ES-I3 (cell line): ENCODE results near the gene SPATA2.

ENCODE experiments used
- H3K36me3 ChIP-seq: 2 replicates; pipeline ENCODE4 v1.6.1; 2013; ENCODE audit warnings: mild to moderate bottlenecking, low read length, control low read depth, moderate library complexity; ENCODE audit not compliant: insufficient read depth
- H3K4me1 ChIP-seq: 2 replicates; pipeline ENCODE4 v1.6.1; 2013; ENCODE audit warnings: mild to moderate bottlenecking, control low read depth, low read length; ENCODE audit not compliant: insufficient read depth
- H3K9ac ChIP-seq: 2 replicates; pipeline ENCODE4 v1.6.1; 2013; ENCODE audit warnings: low read depth, mild to moderate bottlenecking, low read length, moderate library complexity
- H3K9me3 ChIP-seq: 2 replicates; pipeline ENCODE4 v1.6.1; 2013; ENCODE audit warnings: mild to moderate bottlenecking, low read length, moderate library complexity; ENCODE audit not compliant: control insufficient read depth, insufficient read depth

The SPATA2 gene

DNA sequence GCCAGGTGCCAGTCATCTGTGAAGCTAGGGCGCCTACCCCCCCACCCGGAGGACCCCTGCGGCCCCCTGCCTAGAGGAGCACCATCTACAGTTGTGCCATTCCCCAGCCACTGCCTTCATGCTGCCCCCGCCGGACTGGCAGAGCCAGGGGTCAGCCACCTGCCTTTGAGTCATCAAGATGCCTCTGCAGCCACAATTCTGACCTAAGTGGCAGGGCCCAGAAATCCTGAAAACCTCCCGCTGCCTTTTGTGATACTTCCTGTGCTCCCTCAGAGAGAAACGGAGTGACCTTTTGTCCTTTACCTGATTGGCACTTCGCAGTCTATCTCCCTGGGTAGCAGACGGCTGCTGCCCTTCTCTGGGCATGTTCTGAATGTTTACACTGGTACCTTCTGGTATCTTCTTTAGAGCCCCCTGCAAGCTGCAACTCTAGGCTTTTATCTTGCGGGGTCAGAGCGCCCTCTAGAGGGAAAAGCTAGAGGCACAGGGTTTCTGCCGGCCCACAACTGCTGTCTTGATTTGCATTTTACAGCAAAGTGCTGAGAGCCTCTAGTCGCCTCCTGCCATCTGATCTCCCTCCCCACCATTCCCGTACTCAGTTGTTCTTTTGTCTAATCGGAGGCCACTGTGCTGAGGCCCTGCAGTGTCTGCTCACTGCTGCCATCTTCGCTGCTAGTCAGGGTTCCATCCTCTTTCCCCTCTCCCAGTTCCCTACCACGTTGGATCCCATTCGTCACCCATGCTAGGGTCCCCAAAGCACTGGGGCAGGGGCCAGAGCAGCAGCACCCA is 26.9 kb downstream of the SPATA2 start:
- Histone ChIP-seq H3K9ac (no peak overlapping the region), H3K9me3 (no peaks in the 10 kb centered on the region), H3K36me3 (no peaks in the 10 kb centered on the region; the same call in 1 of the 2 replicates), H3K4me1 (peaks cover 9% of the 10 kb centered on the region; the same call in 1 of the 2 replicates)

DNA sequence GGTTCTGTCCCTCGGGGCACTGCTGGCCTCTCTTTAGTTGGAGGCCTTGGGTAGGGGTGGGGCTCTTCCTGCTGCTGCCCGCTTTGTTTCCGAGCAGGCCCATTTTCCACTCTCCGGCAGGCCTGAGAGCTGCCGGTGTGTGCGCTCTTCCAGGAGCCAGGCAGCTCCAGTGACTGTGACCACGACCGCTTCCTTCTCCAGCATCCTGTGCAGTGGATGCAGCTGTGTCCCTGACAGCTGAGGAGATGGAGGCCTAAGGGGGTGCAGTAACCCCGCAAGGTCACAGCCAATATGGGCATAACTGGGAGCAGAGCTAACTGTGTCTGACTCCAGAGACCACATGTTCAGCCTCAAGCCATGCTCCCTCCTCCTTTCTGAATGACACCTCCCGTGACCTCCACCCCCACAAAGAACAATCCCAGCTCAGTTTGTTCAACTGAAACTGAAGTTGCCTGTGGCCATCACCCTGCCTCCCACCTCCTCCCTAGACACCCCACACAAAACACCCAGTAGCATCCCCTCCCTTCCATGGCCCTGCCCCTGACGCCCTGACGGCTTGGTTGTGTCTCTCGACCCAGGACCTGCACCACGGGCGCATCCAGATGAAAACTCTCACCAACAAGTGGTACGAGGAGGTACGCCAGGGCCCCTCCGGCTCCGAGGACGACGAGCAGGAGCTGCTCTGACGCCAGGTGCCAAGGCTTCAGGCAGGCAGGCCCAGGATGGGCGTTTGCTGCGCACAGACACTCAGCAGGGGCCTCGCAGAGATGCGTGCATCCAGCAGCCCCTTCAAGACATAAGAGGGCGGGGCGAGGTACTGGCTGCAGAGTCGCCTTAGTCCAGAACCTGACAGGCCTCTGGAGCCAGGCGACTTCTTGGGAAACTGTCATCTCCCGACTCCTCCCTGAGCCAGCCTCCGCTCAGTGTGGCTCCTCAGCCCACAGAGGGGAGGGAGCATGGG is 27.8 kb downstream of the SPATA2 start:
- H3K9ac ChIP-seq: no peak overlapping the region
- peaks cover 9% of the 10 kb centered on the region; the same call in 1 of the 2 replicates for H3K4me1 ChIP-seq
- no peaks in the 10 kb centered on the region; the same call in 1 of the 2 replicates for H3K36me3 ChIP-seq

DNA sequence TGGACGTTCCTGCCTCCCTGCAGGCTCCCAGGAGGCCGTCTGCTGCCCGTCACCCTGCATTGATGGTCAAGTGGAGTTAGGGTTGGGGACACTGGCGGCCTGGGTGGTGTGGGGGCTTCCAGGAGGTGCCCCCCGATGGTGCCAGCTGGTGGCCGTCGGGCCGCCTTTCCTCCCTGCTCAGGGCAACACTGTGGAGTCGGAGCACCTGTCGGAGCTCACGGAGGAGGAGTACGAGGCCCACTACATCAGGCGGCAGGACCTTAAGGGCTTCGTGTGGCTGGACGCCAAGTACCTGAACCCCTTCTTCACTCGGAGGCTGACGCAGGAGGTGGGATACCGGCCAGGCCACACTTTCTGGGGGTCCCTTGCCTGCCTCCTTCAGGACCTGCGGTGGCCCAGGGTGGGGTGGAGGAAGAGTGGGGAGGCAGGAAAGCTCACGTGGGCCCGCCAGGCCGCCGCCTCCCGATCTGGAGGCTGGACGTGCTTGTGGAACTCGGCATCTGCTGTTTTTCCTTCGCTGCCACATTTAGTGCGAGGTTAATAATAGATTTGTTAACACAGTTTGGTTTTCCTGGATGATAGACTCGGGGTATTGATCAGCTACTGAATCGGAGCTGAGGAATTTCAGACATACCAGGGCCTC is 28.6 kb downstream of the SPATA2 start:
- peaks cover 9% of the 10 kb centered on the region; the same call in 1 of the 2 replicates for H3K4me1 ChIP-seq
- no peaks in the 10 kb centered on the region for H3K9me3 ChIP-seq
- no peak overlapping the region for H3K9ac ChIP-seq
- H3K36me3 ChIP-seq: no peaks in the 10 kb centered on the region; the same call in 1 of the 2 replicates

More for the DNA sequence above, 27.8 kb downstream of the SPATA2 start:
- no peaks in the 10 kb centered on the region for H3K9me3 ChIP-seq

DNA sequence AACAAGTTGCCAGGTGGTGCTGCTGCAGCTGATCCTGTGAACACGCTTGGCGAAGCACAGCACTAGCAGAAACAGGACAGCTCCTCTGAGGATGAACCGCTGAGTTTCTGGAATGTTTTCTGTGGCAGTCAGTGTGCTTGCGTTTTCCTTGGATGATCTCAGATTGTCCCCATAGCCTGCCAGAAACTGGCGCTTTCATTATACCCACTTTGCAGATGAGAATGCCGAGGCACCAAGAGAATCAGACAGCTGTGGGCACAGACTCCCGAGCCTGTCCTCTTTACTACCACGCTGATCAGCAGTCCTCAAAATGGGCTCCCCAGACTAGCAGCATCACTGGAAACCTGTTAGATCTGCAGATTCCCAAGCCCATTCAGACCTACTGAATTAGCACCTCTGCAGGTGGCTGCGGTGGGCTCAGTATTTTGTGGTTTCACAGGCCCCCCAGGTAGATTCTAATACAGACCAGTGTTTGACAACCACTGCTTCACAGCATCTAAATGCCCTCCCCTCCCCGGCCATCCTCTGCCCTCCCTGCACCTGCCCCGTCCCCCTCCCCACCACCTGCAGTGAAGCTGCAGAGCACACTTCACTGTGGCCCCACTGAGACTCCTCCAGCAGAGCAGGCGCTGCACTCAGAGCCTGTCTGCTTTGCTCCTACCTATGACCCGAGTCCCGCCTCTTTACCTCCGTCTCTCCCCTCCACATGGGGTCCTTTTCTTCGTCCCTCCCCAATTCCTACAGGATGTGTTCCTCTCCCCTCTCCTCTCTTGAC is 29.6 kb downstream of the SPATA2 start:
- H3K9me3 ChIP-seq: no peaks in the 10 kb centered on the region
- peaks cover 3% of the 10 kb centered on the region for H3K36me3 ChIP-seq
- H3K9ac ChIP-seq: no peak overlapping the region
- peaks cover 2% of the 10 kb centered on the region; the same call in 1 of the 2 replicates for H3K4me1 ChIP-seq

DNA sequence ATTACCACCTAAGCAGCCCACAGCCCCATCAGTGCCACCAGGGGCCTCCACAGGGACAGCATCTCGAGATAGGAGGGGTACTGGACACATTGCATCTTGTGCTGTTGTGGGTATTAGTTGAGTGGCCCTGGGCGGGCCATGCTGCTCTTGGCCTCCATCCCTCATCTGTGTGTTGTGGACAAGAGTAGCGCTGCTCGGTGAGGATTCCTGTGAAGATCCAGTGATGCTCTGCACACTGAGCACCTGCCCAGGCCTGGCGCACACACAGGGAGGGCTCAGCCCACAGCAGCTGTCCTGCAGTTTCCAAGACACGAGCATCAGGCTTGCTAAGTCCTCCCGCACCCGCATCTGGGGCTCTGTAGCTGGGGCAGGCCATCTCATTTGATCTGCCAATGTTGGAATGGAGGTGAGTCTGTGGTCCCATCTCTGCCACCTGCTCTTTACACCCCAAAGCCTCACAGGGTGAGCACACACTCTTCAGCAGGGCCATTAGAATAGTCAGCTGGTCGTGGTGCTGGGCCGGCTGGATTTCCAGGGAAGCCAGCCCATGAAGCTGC is 32.0 kb downstream of the SPATA2 start:
- Histone ChIP-seq H3K4me1 (no peaks in the 10 kb centered on the region; the same call in 1 of the 2 replicates), H3K9me3 (no peaks in the 10 kb centered on the region), H3K9ac (no peak overlapping the region)

DNA sequence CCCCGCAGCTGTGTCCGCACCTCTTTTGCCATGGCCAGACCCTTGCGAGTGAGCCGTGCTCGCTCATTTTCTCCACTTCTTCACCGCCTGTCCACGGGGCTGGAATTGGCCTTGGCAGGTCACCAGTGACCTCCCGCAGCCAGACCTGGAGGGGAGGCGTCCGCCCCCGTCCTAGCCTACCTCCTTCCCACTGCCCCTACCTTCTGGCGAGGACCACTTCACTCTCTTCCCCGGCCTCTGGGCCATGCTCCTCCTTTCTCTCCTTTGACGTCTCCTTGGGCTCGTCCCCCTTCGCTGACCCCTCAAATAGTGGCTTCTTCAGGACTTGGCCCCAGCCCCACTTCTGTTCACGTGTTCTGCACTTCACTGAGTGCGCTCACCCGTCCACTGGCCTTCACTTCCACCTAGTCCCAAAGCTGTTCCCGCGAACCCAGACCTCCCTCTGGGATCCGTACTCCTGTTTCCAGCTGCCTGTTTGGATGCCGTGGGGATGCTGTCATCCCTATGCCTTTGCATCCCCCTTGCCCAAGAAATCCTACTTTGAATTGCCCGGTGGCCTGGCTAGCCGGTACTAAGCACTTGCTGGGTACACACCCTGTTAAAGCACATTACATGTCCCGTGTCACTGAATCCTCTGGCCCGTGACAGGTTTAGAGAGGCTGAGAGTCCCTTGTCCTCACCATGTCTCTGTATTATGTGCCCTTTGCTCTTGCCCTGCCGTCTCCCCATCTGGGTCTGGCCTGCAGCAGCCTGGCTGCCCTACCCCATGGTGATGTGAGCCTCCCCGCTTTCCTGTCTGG is 33.0 kb downstream of the SPATA2 start:
- Histone ChIP-seq H3K4me1 (no peaks in the 10 kb centered on the region), H3K9me3 (no peaks in the 10 kb centered on the region), H3K36me3 (peaks cover 7% of the 10 kb centered on the region), H3K9ac (no peak overlapping the region)

More for the DNA sequence above, 32.0 kb downstream of the SPATA2 start:
- H3K36me3 ChIP-seq: peaks cover 7% of the 10 kb centered on the region

DNA sequence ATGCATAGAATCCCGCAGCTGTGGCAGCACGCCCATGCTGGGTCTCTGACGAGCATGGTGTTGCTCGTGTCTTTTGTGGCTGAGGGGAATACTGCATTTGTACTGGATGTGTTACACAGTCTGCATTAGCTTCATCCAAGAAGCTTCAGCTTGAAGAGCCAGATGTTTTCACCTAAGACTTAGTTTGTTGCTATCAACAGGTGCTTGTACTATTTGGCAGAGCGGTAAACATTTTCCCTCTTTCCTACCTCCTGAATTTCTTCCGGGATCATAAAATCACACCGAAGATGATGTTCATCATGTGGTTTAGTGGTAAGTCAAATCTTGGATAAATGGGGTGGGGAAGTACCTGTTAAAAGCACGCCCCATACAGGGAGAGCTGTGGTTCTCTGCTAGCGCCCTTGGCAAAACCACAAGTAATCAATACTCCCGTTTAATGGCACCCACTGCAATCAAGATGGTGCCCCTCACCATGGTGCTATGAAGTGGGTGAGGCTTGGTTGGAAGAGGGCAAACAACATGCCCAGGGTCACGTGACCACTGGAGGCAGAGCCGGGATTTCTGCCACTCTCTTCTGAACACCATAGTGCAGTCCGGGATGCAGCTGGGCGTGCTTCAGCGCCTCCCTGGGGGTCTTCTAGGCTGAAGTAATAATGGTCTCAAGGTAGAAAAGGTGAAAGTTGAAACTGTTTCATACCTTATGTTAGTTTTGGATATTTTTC is 34.4 kb downstream of the SPATA2 start:
- H3K9ac ChIP-seq: no peak overlapping the region
- no peaks in the 10 kb centered on the region for H3K4me1 ChIP-seq
- H3K9me3 ChIP-seq: no peaks in the 10 kb centered on the region
- H3K36me3 ChIP-seq: peaks cover 7% of the 10 kb centered on the region; the same call in 1 of the 2 replicates

DNA sequence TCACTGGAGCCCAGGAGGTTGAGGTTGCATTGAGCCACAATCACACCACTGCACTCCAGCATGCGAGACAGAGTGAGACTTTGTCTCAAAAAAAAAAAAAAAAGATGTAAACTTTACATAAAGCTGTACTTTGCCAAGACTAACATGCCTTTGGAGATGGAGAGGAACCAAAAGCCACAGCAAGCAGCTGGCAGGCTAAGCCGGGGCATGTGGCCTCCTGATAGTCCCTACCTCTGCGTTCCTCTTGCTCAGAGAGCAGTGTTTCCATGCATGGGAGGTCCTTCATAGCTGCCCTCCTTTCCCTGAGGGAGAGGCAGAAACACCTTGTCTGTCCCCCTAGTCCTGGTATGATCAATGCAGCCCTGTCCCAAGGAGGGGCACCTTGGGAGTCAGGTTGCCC is 35.2 kb downstream of the SPATA2 start:
- Histone ChIP-seq H3K4me1 (no peaks in the 10 kb centered on the region), H3K36me3 (peaks cover 7% of the 10 kb centered on the region; the same call in 1 of the 2 replicates), H3K9me3 (no peaks in the 10 kb centered on the region)

DNA sequence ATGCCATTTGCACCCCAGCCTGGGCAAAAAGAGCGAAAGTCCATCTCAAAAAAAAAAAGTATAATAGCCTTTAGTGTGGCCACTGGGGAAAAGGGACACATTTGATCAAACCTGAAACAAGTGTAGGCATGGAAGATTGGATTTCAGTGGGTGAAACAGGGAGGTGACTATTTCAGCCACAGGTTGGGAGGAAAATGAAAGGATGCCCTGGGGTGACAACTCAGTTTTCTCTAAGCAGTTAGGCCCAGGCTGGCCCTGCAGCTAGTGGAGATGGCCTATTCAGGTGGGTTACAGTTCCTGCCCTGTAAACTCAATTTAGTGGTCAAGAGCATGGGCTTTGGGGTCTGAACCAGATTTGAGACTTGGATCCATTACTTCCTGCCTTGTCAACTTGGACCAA is 36.4 kb downstream of the SPATA2 start:
- H3K9me3 ChIP-seq: no peaks in the 10 kb centered on the region
- H3K9ac ChIP-seq: no peak overlapping the region
- H3K36me3 ChIP-seq: peaks cover 7% of the 10 kb centered on the region; the same call in 1 of the 2 replicates
- H3K4me1 ChIP-seq: no peaks in the 10 kb centered on the region

More for the DNA sequence above, 35.2 kb downstream of the SPATA2 start:
- no peak overlapping the region for H3K9ac ChIP-seq

DNA sequence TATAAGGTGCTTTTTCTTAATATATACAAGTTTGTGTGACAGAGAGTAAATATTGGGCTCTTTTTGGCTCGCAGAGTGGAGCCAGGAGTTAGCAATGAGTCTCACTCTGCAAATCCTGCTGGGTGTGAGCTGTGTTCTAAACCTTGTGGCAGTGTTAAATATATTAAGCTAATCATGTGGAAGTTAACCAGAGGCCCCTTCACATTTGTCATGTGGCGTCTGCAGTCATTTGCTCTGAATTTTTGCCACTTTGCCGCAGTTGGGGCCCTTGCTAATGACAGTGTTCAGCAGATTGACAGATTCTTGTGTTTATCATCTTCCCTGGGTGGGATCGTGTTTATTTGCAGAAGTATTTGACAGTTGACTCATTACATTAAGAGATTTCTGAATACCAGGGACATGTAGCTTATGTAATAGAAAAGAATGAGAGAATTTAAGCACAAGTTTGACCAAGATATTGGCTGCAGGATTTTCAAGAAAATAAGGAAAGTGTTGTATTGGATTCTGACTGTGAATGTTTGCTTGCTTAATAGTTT is 37.9 kb downstream of the SPATA2 start:
- H3K36me3 ChIP-seq: peaks cover 7% of the 10 kb centered on the region; the same call in 1 of the 2 replicates
- H3K4me1 ChIP-seq: no peaks in the 10 kb centered on the region
- no peaks in the 10 kb centered on the region for H3K9me3 ChIP-seq
- H3K9ac ChIP-seq: no peak overlapping the region

DNA sequence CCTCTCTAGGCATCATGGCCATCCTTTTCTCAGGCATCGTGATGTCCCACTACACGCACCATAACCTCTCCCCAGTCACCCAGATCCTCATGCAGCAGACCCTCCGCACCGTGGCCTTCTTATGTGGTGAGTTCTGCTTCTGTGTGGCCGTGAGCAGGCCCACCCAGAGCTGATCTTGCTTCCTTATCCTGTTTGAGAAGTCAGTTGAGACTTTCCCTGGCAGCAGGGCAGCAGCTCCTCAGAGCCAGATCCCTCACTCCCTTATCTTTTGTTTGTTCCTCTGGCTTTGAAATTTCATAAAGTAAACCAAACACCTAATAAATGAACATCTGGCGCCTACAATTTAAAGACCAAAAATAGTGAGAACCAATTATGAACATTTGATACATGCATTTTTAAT is 40.6 kb downstream of the SPATA2 start:
- Histone ChIP-seq H3K9ac (no peak overlapping the region), H3K9me3 (no peaks in the 10 kb centered on the region), H3K4me1 (no peaks in the 10 kb centered on the region), H3K36me3 (no peaks in the 10 kb centered on the region)

DNA sequence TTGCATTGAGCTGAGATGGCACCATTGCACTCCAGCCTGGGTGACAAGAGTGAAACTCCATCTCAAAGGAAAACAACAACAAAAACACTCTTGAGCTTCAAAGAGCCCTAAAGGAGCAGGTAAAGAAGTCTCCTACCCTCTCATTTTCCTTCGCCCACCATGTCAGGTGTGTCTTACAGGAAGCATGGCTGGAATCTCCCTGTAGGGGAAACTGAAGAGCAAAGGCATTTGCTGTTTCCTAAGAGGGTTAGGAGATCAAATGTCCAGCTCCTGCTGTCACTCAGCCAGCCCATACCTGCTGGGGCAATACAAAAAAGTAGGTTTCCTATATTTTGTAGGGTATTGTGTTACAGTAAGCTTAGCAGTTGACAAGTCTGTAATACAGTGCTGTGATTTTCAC is 43.3 kb downstream of the SPATA2 start:
- Histone ChIP-seq H3K9me3 (no peaks in the 10 kb centered on the region), H3K9ac (no peak overlapping the region), H3K4me1 (peaks cover 11% of the 10 kb centered on the region), H3K36me3 (no peaks in the 10 kb centered on the region)
